GM23338 (cell line): ENCODE data around the gene PDIA4. TPM values are rescaled to one million over a fixed set of nuclear protein-coding genes. Genes with fewer than 3 reads are reported as not detected.

ENCODE experiments used
- ATAC-seq: fragments of 200-7000 bp; cut with Tn5 transposase; 3 replicates; pipeline ENCODE4 v1.9.1; 2020
- DNase-seq: peaks from one replicate; pipeline ENCODE4 v3.0.0-alpha.2; 2015; ENCODE audit warnings: low spot score
- H2AFZ ChIP-seq: fragments of 200-600 bp; sonication (generic); 2 replicates; pipeline ENCODE4 v1.8.0; 2016; ENCODE audit warnings: antibody characterized with exemption, mild to moderate bottlenecking, moderate library complexity
- H3F3A ChIP-seq: fragments of 200-600 bp; sonication (generic); replicated peaks from 2 replicates; pipeline ENCODE4 v1.8.0; 2017; ENCODE audit warnings: antibody characterized with exemption, mixed run types, low read depth
- H3K27ac ChIP-seq: fragments of 200-600 bp; sonication (generic); 2 replicates; pipeline ENCODE4 v1.6.1; 2016; ENCODE audit warnings: low read depth
- H3K27me3 ChIP-seq: fragments of 200-600 bp; sonication (generic); 2 replicates; pipeline ENCODE4 v1.8.0; 2016; ENCODE audit warnings: mild to moderate bottlenecking, mixed run types, moderate library complexity; ENCODE audit not compliant: insufficient read depth
- H3K36me3 ChIP-seq: fragments of 200-600 bp; sonication (generic); 2 replicates; pipeline ENCODE4 v1.8.0; 2016; ENCODE audit warnings: mild to moderate bottlenecking; ENCODE audit not compliant: insufficient read depth
- H3K4me1 ChIP-seq: fragments of 200-600 bp; sonication (generic); 2 replicates; pipeline ENCODE4 v1.8.0; 2016; ENCODE audit warnings: mild to moderate bottlenecking, moderate library complexity; ENCODE audit not compliant: insufficient read depth
- H3K4me2 ChIP-seq: fragments of 200-600 bp; sonication (generic); 2 replicates; pipeline ENCODE4 v1.7.1; 2017; ENCODE audit warnings: mixed run types
- H3K4me3 ChIP-seq: fragments of 200-600 bp; sonication (generic); 2 replicates; pipeline ENCODE4 v1.6.1; 2016; ENCODE audit warnings: mixed run types
- H3K79me2 ChIP-seq: fragments of 200-600 bp; sonication (generic); replicated peaks from 2 replicates; pipeline ENCODE4 v1.8.0; 2017; ENCODE audit warnings: mild to moderate bottlenecking; ENCODE audit not compliant: insufficient read depth
- H3K9me2 ChIP-seq: fragments of 200-600 bp; sonication (generic); 2 replicates; pipeline ENCODE4 v1.8.0; 2017; ENCODE audit not compliant: insufficient read depth
- H4K20me1 ChIP-seq: fragments of 200-600 bp; sonication (generic); replicated peaks from 2 replicates; pipeline ENCODE4 v1.8.0; 2017; ENCODE audit warnings: mild to moderate bottlenecking; ENCODE audit not compliant: insufficient read depth
- H3K27ac Mint-ChIP-seq: 2 replicates; pipeline ENCODE4 v1.8.0; 2020; ENCODE audit warnings: inconsistent platforms, mild to moderate bottlenecking, moderate library complexity, mixed read lengths
- H3K27me3 Mint-ChIP-seq: 3 replicates; pipeline ENCODE4 v1.8.0; 2022; ENCODE audit warnings: low read depth, mild to moderate bottlenecking, moderate library complexity, mixed read lengths, inconsistent platforms; ENCODE audit not compliant: insufficient read depth, poor library complexity
- H3K36me3 Mint-ChIP-seq: 3 replicates; pipeline ENCODE4 v1.8.0; 2021; ENCODE audit warnings: low read depth, mild to moderate bottlenecking, inconsistent platforms, moderate library complexity, mixed read lengths
- H3K4me1 Mint-ChIP-seq: 3 replicates; pipeline ENCODE4 v1.8.0; 2020; ENCODE audit warnings: mild to moderate bottlenecking, inconsistent platforms, mixed read lengths
- H3K4me3 Mint-ChIP-seq: 3 replicates; pipeline ENCODE4 v1.8.0; 2021; ENCODE audit warnings: moderate library complexity, mild to moderate bottlenecking, inconsistent platforms, mixed read lengths
- H3K9me3 Mint-ChIP-seq: 3 replicates; pipeline ENCODE4 v1.8.0; 2020; ENCODE audit warnings: moderate library complexity, mild to moderate bottlenecking, inconsistent platforms, mixed read lengths
- CTCF ChIP-seq, 2 experiments: fragments of 200-600 bp in 1 of 2; sonication (generic) in 1 of 2; conservative IDR thresholded peaks; 2 replicates each; pipeline versions ENCODE4 v1.5.1 to v1.6.1; 2016 to 2017; ENCODE audit warnings: antibody characterized with exemption in 2 of 2, low read depth in 2 of 2, mild to moderate bottlenecking in 2 of 2, moderate library complexity in 1 of 2
- EZH2 ChIP-seq: fragments of 200-600 bp; sonication (generic); IDR thresholded peaks from one replicate; pipeline ENCODE4 v1.8.0; 2017; ENCODE audit warnings: antibody characterized with exemption, mild to moderate bottlenecking, low read depth; ENCODE audit not compliant: unreplicated experiment
- EZH2phosphoT487 ChIP-seq: fragments of 200-600 bp; sonication (generic); IDR thresholded peaks from one replicate; pipeline ENCODE4 v1.8.1; 2018; ENCODE audit warnings: antibody characterized with exemption; ENCODE audit not compliant: unreplicated experiment
- JUNB ChIP-seq: IDR thresholded peaks from one replicate; pipeline ENCODE4 v1.6.1; 2016; ENCODE audit warnings: antibody characterized with exemption; ENCODE audit not compliant: unreplicated experiment
- NANOG ChIP-seq: IDR thresholded peaks from 2 replicates; pipeline ENCODE4 v1.6.1; 2016; ENCODE audit warnings: antibody characterized with exemption, borderline replicate concordance
- POLR2AphosphoS5 ChIP-seq: IDR thresholded peaks from 2 replicates; pipeline ENCODE4 v1.6.1; 2016; ENCODE audit warnings: antibody characterized with exemption, low read depth
- REST ChIP-seq: IDR thresholded peaks from one replicate; pipeline ENCODE4 v1.6.1; 2018; ENCODE audit warnings: antibody characterized with exemption; ENCODE audit not compliant: unreplicated experiment
- STAT1 ChIP-seq: IDR thresholded peaks from one replicate; pipeline ENCODE4 v1.6.1; 2016; ENCODE audit warnings: antibody characterized with exemption; ENCODE audit not compliant: unreplicated experiment
- ZNF331 ChIP-seq: fragments of 250-450 bp; sonication (Bioruptor Pico); IDR thresholded peaks from 2 replicates; pipeline ENCODE4 v1.5.0; 2020; ENCODE audit warnings: low read depth, mild to moderate bottlenecking, moderate library complexity
- ZNF462 ChIP-seq: fragments of 250-450 bp; sonication (Bioruptor Pico); IDR thresholded peaks from 2 replicates; pipeline ENCODE4 v1.5.0; 2020; ENCODE audit warnings: mild to moderate bottlenecking, moderate library complexity
- polyA plus RNA-seq: library from polyadenylated mRNA; unstranded; fragments of >200 nt; fragmentation: Nextera tagmentation; extraction: Ambion mirVana; gene quantifications from 2 replicates; pipeline ENCODE4 v1.2.1, GENCODE V29; 2016
- total RNA-seq: library from RNA; depleted of rRNA; stranded (reverse); fragments of >200 nt; shearing (Covaris generic); gene quantifications from 2 replicates; pipeline ENCODE4 v1.2.3, GENCODE V29; 2014

Gene PDIA4
- total and polyA plus RNA-seq, 2 experiments from 2014 or later: 196 to 332 TPM

- Histone ChIP-seq H3K4me1 (no peaks in the 10 kb centered on the region), H2AFZ (no peak overlapping the region), H3K9me2 (no peaks in the 10 kb centered on the region), H3F3A (no peaks in the 10 kb centered on the region; the same call in 1 of the 2 replicates), H4K20me1 (no peaks in the 10 kb centered on the region; the same call in 1 of the 2 replicates), H3K27me3 (no peaks in the 10 kb centered on the region), H3K36me3 (no peaks in the 10 kb centered on the region), H3K27ac (no peak overlapping the region), H3K4me3 (no peak overlapping the region), H3K4me2 (no peak overlapping the region), H3K79me2 (no peaks in the 10 kb centered on the region)
- Mint-ChIP-seq H3K27ac (no peak overlapping the region), H3K4me3 (no peak overlapping the region), H3K9me3 (peaks cover 5% of the 10 kb centered on the region; the same call in 2 of the 3 replicates), H3K36me3 (peaks cover 4% of the 10 kb centered on the region; the same call in 1 of the 3 replicates), H3K4me1 (no peaks in the 10 kb centered on the region), H3K27me3 (peaks cover 5% of the 10 kb centered on the region)
- TF ChIP-seq REST (no peak), EZH2 (no peak), POLR2AphosphoS5 (no peak), NANOG (no peak), STAT1 (no peak), CTCF (conservative IDR thresholded peaks at IDR 0.05; ENCODE audit: low read depth in 2 of 2) (no peak), ZNF331 (CRISPR knock-in tag) (no peak), JUNB (no peak), EZH2phosphoT487 (no peak)
- ATAC-seq: no peak
- DNase-seq: no peak
These were observed 33.7 kb downstream of the PDIA4 start for GRCh38 chr7:148994576-148994975.

GRCh38 chr7:148993193-148993592 lies 35.1 kb downstream of the PDIA4 start:
- Mint-ChIP-seq H3K4me3 (no peak overlapping the region), H3K9me3 (peaks cover 8% of the 10 kb centered on the region; the same call in 2 of the 3 replicates), H3K27me3 (peaks cover 5% of the 10 kb centered on the region), H3K27ac (no peak overlapping the region), H3K36me3 (peaks cover 4% of the 10 kb centered on the region; the same call in 1 of the 3 replicates), H3K4me1 (peaks cover 6% of the 10 kb centered on the region; the same call in 2 of the 3 replicates)
- Histone ChIP-seq H4K20me1 (no peaks in the 10 kb centered on the region; the same call in 1 of the 2 replicates), H3K4me3 (no peak overlapping the region), H3K79me2 (no peaks in the 10 kb centered on the region), H2AFZ (no peak overlapping the region), H3F3A (peaks cover 4% of the 10 kb centered on the region), H3K36me3 (no peaks in the 10 kb centered on the region), H3K4me2 (no peak overlapping the region), H3K4me1 (peaks cover 7% of the 10 kb centered on the region), H3K9me2 (no peaks in the 10 kb centered on the region), H3K27ac (no peak overlapping the region), H3K27me3 (no peaks in the 10 kb centered on the region)
- ATAC-seq (no peak), DNase-seq (no peak)
- TF ChIP-seq NANOG (no peak), ZNF462 (no peak)
